K562 (cell line): ENCODE measurements around the gene C22orf39. TPM values are rescaled to one million over a fixed set of nuclear protein-coding genes. Genes with fewer than 3 reads are reported as not detected.
A peak's percentile ranks its signal among the peaks of the same experiment; 100 is the strongest.

Source experiments
- E2F8 ChIP-seq: fragments of 450-650 bp; IDR thresholded peaks from 2 replicates; pipeline ENCODE4 v1.7.1; 2018; ENCODE audit warnings: mild to moderate bottlenecking, low read depth; ENCODE audit not compliant: partially characterized antibody
- EGR1 ChIP-seq: fragments of 450-650 bp; conservative IDR thresholded peaks from 2 replicates; pipeline ENCODE4 v1.6.1; 2017; ENCODE audit warnings: mild to moderate bottlenecking
- NBN ChIP-seq: fragments of 450-650 bp; IDR thresholded peaks from 2 replicates; pipeline ENCODE4 v1.6.1; 2016; ENCODE audit warnings: low read depth, mild to moderate bottlenecking
- NFXL1 ChIP-seq: fragments of 450-650 bp; formaldehyde crosslinking; IDR thresholded peaks from 2 replicates; pipeline ENCODE4 v1.4.0; 2021; ENCODE audit warnings: mild to moderate bottlenecking
- TOE1 ChIP-seq, 2 experiments: fragments of 450-650 bp in 1 of 2; sonication (generic) in 1 of 2; formaldehyde crosslinking in 1 of 2; IDR thresholded peaks; 2 replicates each; pipeline versions ENCODE4 v1.7.1 to v1.8.0; 2016 to 2022; ENCODE audit warnings: borderline replicate concordance in 2 of 2, mild to moderate bottlenecking in 2 of 2, antibody characterized with exemption in 1 of 2, inconsistent platforms in 1 of 2, low read depth in 1 of 2, missing genetic modification reagents in 1 of 2, moderate library complexity in 1 of 2
- ZFPM2 ChIP-seq: fragments of 250-450 bp; sonication (Bioruptor Pico); IDR thresholded peaks from 2 replicates; pipeline ENCODE4 v1.5.1; 2022; ENCODE audit warnings: mild to moderate bottlenecking
- ZNF121 ChIP-seq: sonication (generic); formaldehyde crosslinking; conservative IDR thresholded peaks from 2 replicates; pipeline ENCODE4 v1.8.0; 2022; ENCODE audit warnings: missing genetic modification reagents
- ZNF165 ChIP-seq: fragments of 250-450 bp; sonication (Bioruptor Pico); IDR thresholded peaks from 2 replicates; pipeline ENCODE4 v1.4.0; 2020; ENCODE audit warnings: borderline replicate concordance
- ZNF318 ChIP-seq, 2 experiments: fragments of 450-650 bp; IDR thresholded peaks; 2 replicates each; pipeline ENCODE4 v1.6.1; 2016; ENCODE audit warnings: mild to moderate bottlenecking in 2 of 2, borderline replicate concordance in 1 of 2, low read depth in 1 of 2, moderate library complexity in 1 of 2
- ZNF695 ChIP-seq: fragments of 450-650 bp; formaldehyde crosslinking; IDR thresholded peaks from 2 replicates; pipeline ENCODE4 v1.4.0; 2020; ENCODE audit warnings: mild to moderate bottlenecking, moderate library complexity
- polyA plus RNA-seq, 8 experiments: library from polyadenylated mRNA; depleted of rRNA in 4 of 8; stranded (reverse) in 5 of 8; unstranded in 3 of 8; fragments of >200 nt; fragmentation: Nextera tagmentation in 2 of 8; fragmentation: Illumina TruSeq in 1 of 8; extraction: Ambion mirVana in 2 of 8; extraction: Trizol in 1 of 8; gene quantifications; 2 replicates each; pipeline versions ENCODE4 v1.2.1 to v1.2.3, GENCODE V29; 2011 to 2014; ENCODE audit warnings: inconsistent platforms in 1 of 8, missing spikeins in 1 of 8
- total RNA-seq, 7 experiments: library from RNA; depleted of rRNA in 6 of 7; stranded (reverse); fragments of >200 nt in 6 of 7; fragmentation: Illumina TruSeq in 2 of 7; extraction: Trizol in 2 of 7; gene quantifications; 2 replicates each; pipeline versions ENCODE4 v1.2.1 to v1.2.3, GENCODE V29; 2011 to 2021; ENCODE audit warnings: low replicate concordance in 1 of 7
- TF ChIP-seq, protein P1 (sequence below): fragments of 250-450 bp; sonication (Bioruptor Pico); IDR thresholded peaks from 2 replicates; pipeline ENCODE4 v1.5.0; 2021
- TF ChIP-seq, protein P2 (sequence below), 2 experiments: fragments of 450-650 bp; IDR thresholded peaks; 2 replicates each; pipeline ENCODE4 v1.6.1; 2016

C22orf39 gene
- total and polyA plus RNA-seq, 9 of the 15 experiments (the other 6 are each of a cell fraction or from before 2014, with no cell fraction given), result 20.4 to 139 (median 66.8) TPM

GRCh38 chr22:19447330-19448075 lies at the start of gene C22orf39 (continued):
- TF ChIP-seq E2F8, result peak; percentile 86
- peak; percentile 91 for TF ChIP-seq ZFPM2 (CRISPR knock-in tag)
- peak; percentile 97 for TF ChIP-seq TOE1 (IDR thresholded peaks at IDR 0.05; ENCODE audit: borderline replicate concordance)
- no peak for TF ChIP-seq TOE1 (CRISPR knock-in tag; IDR thresholded peaks at IDR 0.05; ENCODE audit: borderline replicate concordance, low read depth)
- peak; percentile 83 for TF ChIP-seq EGR1
- TF ChIP-seq ZNF121 (CRISPR knock-in tag), result no peak
- TF ChIP-seq NFXL1 (CRISPR knock-in tag), result no peak
- peak; percentile 38; the same call in 1 of the 2 replicates for TF ChIP-seq ZNF695
- TF ChIP-seq, protein P1, sequence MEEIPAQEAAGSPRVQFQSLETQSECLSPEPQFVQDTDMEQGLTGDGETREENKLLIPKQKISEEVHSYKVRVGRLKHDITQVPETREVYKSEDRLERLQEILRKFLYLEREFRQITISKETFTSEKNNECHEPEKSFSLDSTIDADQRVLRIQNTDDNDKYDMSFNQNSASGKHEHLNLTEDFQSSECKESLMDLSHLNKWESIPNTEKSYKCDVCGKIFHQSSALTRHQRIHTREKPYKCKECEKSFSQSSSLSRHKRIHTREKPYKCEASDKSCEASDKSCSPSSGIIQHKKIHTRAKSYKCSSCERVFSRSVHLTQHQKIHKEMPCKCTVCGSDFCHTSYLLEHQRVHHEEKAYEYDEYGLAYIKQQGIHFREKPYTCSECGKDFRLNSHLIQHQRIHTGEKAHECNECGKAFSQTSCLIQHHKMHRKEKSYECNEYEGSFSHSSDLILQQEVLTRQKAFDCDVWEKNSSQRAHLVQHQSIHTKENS (CRISPR knock-in tag), result no peak
- TF ChIP-seq NBN, result 0 out of 2 replicates have a peak, but pooled peaks have one; percentile 50
- TF ChIP-seq ZNF318 (IDR thresholded peaks at IDR 0.05; ENCODE audit: borderline replicate concordance in 1 of 2, low read depth in 1 of 2), result no peak
- peak; percentile 86; the same call in 1 of the 2 replicates for TF ChIP-seq ZNF165 (CRISPR knock-in tag)
- TF ChIP-seq, protein P2, sequence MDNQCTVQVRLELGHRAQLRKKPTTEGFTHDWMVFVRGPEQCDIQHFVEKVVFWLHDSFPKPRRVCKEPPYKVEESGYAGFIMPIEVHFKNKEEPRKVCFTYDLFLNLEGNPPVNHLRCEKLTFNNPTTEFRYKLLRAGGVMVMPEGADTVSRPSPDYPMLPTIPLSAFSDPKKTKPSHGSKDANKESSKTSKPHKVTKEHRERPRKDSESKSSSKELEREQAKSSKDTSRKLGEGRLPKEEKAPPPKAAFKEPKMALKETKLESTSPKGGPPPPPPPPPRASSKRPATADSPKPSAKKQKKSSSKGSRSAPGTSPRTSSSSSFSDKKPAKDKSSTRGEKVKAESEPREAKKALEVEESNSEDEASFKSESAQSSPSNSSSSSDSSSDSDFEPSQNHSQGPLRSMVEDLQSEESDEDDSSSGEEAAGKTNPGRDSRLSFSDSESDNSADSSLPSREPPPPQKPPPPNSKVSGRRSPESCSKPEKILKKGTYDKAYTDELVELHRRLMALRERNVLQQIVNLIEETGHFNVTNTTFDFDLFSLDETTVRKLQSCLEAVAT (IDR thresholded peaks at IDR 0.05), result peak in 1 of 2 experiments; percentile 96; a peak in 1 of 4 replicates
